ENCODE data around the gene TRPC4AP.

TRPC4AP gene

GRCh38 chr20:34985461-34986310 is 106.9 kb downstream of the TRPC4AP start:
- DNase-seq = no peak

GRCh38 chr20:34984756-34985261 is 107.8 kb downstream of the TRPC4AP start:
- no peak for DNase-seq

- no peak for DNase-seq
Measured at GRCh38 chr20:34983995-34984735, 108.4 kb downstream of the TRPC4AP start.

- DNase-seq = no peak
Measured at GRCh38 chr20:34983089-34983820, 109.4 kb downstream of the TRPC4AP start.

GRCh38 chr20:34982270-34983088 is 110.1 kb downstream of the TRPC4AP start:
- no peak for DNase-seq

DNA sequence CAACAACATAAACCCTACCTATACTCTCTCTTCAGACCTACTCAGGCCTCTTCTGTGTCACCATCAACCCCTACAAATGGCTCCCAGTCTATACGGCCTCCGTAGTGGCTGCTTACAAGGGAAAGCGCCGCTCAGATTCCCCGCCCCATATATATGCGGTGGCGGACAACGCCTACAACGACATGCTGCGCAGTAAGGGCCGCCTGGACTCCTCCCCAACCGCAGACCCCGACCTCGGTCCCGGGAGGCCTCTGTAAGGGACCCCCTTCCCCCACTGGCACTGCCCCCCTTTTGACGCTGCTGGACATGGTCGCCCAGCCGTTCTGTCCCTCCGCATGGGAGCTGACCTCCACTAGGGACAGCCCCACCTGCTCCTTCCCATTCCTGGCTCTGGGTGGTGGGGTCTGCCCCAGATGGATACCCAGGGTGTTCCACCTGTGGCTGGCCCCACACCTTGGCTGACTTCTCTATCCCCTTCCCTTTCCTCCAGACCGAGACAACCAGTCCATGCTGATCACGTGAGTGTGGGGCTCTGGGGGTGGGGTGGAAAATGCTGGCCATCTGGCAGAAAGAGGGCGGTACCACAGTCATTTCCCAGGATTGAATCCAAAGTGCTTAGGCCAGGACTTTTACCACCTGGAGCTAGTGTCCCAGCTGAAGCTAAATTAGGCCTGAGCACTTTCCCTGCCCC is 111.9 kb downstream of the TRPC4AP start:
- DNase-seq = no peak

- no peak for DNase-seq
Measured at GRCh38 chr20:34979366-34980153, 113.0 kb downstream of the TRPC4AP start.

DNA sequence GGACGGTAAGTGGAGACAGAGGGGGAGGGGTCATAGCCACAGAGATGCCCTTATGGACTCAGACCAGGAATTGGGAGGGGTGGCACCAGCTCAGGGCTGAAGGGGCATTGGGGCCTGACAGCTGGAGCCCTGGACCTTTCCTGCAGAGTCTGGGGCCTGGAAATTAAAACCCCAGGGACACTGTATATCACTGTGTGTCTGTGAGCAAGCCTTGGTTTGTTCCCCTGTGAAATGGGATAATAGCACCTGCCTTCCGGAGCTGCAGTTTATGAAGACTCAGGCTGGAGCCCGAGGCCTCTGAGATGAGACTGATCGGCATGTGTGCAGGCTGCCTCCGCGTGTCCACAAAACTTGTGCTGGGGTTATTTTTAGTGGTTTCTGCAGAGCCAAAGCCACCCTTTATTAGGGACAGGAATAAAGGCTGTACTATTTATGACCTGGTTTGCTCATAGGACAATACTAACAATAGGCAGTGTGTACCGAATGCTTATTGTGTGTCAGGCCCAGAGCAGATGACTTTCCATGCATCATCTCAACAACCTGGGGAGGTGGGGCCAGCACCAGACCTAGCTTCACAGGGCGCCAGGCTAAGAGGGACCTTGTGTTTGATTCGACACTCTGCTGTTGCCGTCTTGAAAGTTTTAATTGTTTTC is 114.4 kb downstream of the TRPC4AP start:
- no peak for DNase-seq

DNA sequence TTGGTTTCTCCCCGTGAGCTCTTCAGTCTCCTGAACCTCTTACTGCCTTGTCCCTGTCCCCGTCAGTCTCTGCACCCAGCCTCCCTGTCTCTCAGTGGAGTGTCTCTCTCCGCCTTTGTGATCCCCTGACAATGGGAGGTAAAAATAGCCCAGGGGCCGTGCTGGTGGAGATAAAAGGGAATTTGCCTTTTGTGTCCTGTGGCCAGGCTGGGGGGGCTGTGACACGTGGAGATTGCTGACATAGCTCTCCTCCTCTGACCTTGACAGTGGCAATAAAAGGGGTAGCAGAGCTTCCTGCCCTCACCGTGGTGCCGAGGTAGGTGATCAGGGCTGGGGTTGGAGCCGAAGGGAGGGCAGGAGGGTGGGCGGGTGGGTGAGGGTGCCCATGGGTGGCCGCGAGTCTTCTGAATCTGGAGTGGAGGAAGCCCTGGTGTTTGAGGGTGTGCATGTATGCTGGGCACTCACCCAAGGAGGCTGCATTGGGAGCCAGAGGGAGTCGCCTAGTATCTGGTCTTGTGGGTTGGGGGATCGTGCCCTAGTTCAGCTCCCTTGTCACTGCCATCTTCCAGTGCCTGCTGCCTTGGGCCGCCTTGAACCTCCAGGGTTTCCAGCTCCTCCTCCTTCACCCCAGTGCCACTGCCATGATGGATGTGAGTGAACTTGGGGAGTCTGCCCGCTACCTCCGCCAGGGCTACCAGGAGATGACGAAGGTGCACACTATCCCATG is 115.1 kb downstream of the TRPC4AP start:
- DNase-seq = no peak

- DNase-seq = no peak
Measured at GRCh38 chr20:34976286-34976685, 116.3 kb downstream of the TRPC4AP start.

DNA sequence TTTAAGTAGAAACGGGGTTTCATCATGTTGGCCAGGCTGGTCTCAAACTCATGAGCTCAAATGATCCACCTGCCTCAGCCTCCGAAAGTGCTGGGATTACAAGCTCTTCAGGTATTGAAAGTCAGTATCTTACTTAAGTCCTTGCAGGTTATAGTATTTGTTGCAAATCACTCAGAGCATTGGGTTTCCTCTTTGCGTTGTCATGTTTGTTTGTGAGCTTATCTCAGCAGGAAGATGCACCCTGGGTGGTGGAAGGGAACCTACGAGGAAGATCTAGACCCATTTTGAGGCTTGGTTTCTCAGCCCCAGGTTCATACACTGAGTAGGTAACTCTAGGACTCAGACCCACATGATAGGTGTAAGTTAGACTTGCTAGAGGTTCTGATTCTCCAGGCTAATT is 118.4 kb downstream of the TRPC4AP start:
- DNase-seq = no peak

DNA sequence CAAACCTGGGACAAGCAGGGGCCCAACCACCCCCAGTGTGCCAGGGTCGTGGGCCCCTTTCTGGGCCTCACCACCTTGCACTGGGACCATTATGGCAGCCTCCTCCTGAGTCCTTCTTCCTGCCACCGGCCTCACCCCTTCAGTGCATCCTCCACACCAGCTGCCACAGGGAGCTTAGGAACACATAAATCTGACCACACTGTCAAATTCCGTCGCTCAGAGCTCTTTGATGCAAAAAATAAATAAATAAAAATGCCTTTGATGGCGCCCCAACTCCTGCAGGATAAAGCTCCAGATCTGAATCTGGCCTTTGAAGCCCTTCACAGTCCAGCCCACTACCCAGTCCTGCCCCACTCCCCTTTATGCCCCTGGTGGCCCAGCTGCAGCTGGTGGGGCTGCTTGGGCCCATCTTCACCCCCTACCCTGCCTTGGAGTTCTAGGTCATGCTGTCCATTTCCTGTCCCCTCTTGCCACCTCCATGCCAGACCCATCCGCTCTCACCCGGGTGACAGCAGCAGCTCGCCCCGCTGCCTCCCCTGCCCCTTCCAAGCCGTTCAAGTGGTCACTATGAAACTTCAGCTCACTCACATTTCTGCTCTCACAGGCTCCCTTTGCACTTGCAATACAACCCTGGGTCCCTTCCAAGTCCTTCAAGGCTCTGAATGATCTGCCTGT is 120.9 kb downstream of the TRPC4AP start:
- DNase-seq = no peak

DNA sequence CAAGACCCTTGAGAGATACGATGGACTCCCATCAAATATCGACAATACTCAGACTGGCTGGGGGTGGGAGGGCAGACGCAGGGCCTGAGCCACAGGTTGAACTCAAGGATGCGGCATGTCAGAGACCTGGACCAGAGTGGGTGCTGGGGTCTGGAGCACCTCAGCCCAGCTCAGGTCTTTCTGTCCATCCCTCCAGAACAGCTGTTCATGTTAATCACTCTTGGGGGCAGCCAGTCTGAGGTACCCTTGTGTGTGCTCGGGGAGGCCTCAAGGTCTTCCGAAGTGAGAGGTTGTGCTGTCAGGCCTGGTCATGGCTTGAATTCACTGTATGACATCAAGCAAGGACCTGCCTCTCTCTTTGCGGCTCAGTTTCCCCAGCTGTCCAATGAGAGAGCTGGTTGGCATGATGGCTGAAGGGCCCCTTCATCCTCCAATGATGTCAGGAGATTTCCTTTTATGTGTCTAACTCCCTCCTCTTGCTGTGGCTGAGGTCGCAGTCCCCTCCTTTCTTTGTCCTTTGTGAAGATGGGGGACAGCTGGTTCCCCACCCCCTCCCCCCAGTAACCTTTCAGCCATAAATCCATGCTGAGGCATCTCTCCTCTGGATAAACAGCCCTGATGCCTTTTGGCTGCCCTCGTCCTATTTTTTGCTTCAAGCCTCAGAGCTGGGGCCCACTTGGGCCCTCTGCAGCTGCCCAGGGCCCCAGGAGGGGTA is 121.6 kb downstream of the TRPC4AP start:
- no peak for DNase-seq

DNA sequence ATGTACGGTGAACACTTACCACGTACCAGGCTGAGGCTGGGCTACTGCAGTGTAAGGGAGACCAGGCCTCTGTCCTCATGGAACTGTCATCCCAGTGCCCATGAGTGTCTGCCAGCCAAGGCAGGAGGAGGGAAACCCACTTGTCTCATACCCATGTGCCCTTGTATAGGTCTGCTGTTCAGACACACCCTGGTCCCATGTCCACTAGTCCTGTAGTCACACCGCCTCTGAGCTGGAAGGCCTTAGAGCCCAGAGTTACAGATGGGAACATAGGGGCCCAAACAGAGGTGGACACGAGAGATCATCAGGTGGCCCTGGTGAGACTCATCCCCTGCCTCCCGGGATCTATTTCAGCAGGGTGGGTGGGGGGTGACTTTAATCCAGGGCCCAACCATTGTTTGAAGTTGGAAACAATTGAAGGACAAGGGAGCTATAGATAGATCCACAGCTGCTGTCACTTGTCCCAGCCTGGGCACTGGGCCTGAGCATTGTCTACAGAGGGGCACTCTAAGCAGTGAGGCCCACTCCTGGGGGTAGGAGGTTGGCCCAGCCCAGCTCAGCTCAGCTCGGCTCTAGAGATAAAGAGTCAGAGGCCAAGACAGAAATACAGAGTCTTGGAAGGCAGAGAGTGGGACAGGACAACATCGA is 122.3 kb downstream of the TRPC4AP start:
- no peak for DNase-seq

DNA sequence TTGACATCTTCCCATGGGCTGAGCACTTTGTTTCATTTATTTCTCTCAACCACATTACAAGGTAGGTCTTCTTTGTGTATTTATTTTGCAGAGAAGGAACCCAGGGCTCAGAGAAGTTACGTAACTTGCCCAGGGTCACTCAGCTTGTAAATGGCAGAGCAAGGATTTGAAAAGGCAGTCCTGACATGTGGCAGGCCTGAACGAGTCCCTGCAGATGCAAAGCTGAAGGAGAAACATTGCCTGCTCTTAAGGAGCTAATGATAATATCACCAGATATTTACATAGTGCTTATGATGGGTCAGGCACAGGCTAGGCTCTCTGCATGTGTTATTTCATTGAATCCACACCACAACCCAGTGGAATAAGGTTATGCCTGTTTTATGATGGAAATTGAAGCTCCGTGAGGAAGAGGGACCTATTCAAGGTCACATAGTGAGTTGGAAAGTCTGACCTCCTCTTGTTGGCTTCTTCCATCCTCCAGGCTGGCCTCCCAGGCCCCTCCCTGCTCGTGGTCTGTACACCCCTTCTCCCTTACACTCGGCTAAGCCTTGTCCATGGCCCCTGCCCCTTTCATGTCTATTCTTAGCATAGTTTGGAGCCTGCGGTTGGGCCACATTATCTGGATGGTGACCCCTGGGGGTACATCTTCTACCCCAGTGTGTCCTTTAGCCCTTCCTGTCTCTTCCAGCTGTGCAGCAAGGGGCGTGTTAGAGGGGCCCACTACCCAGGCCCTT is 124.4 kb downstream of the TRPC4AP start:
- DNase-seq = no peak

GRCh38 chr20:34967421-34967820 is 125.2 kb downstream of the TRPC4AP start:
- DNase-seq = no peak

DNA sequence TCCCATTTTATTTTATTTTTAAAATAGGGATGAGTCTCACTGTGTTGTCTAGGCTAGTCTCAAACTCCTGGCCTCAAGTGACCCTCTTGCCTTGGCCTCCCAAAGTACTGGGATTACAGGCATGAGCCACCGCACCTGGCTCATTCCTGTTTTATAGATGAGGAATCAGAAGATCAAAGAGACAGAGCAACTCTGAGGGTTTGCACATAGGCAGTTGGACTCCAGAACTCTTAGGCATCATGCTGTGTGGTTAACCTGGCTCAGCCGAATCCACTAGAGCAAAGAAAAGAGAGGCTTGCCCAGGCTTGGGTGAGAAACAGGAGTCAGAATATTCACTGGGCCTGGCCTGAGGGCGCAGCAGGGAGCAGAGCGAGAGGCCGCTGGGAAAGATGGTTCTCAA is 127.6 kb downstream of the TRPC4AP start:
- DNase-seq = no peak
